Measurements from ENCODE around the gene MED31.
"Not testable (repeated sequence)": the region's sequence is repeated elsewhere in the genome, so short reads cannot be mapped to it uniquely, and the experiment has no call there.

MED31 gene

GRCh38 chr17:6676802-6677157, 25.4 kb upstream of the MED31 start:
- no peak for DNase-seq

- DNase-seq, result no peak
Measured at GRCh38 chr17:6675201-6675825, 23.9 kb upstream of the MED31 start.

GRCh38 chr17:6674586-6674985, 23.2 kb upstream of the MED31 start:
- DNase-seq, result no peak

DNA sequence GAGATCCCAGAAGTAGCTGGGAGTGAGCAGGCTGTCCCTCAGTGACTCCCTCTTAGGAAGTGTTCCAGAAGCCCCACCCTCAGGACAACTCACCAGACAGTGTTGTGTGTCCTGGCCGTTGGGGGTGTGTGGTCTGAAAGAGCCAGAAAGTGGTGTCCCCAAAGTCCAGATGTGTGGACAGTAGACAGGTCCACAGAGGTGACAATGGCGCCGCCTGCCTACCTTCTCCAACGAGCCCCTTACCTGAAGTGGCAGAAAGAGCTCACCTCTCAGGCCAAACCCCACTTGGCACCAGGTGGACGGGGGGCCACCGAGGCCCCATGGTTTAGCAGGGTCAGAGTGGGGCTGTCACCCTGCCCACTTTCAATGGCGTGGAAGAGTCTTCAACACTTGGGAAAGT, 20.0 kb upstream of the MED31 start:
- DNase-seq, result no peak

GRCh38 chr17:6670999-6671398, 19.6 kb upstream of the MED31 start:
- DNase-seq, result no peak

- DNase-seq, result no peak
Measured at GRCh38 chr17:6670571-6670970, 19.2 kb upstream of the MED31 start.

DNA sequence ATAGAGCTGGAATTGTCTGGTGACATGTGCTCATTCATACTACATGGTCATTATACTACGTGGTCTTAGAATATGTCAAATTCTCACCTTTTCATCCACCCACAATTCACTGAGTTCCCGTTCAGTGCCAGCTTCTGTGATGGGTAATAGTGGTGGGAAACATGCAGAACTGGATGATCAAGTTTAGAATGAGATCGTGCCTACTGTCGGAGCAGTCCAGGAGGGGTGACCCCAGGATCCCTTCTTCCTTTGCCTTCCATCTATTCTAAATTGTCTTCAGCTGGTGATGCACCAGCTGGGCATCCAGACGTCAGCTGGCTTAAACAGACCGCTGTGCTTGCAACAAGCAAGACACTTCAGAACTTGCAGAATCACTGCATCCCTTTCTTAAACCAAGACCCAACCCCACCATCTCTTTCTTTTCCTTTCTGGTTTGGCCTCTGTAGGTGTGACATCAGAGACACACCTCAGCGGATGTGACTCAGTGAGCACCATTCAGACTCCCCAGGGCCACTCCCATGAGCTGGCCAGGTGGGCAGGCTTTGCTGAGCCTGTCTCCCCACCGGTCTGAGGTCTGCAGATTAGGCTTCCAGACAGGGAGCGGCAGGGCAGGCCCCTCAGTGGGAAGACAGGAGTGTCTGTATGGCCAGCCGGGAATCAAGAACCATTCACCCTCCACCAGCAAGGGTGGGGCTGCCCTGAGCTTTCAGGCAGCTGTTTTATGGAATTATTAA, 18.2 kb upstream of the MED31 start:
- DNase-seq, result no peak

- DNase-seq, result no peak
Measured at GRCh38 chr17:6668727-6669425, 17.5 kb upstream of the MED31 start.

GRCh38 chr17:6668219-6668618, 16.8 kb upstream of the MED31 start:
- DNase-seq, result no peak

GRCh38 chr17:6667516-6667915, 16.1 kb upstream of the MED31 start:
- no peak for DNase-seq

GRCh38 chr17:6666557-6666956, 15.2 kb upstream of the MED31 start:
- DNase-seq, result no peak

- DNase-seq, result peak; percentile 42
Measured at GRCh38 chr17:6666077-6666521, 14.7 kb upstream of the MED31 start.

GRCh38 chr17:6663200-6663599, 11.8 kb upstream of the MED31 start:
- not testable (repeated sequence) for DNase-seq

DNA sequence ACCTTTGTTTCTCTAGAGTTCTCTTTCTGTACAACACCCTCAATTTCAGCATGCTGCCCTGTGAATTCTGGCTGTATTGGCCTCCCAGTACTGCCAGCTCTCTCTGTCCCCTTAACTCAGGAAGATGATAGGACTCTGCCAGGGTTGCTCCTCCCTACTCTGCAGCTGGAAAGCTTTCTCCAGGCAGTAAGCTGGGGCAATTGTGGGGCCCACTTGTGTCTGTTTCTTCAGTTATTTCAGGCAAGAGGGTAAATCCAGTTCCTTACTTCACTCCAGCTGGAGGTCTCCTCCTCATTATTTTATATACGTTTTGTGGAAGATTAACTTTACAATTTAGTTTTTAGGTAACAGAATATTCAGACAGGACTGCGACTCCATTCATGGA, 10.1 kb upstream of the MED31 start:
- no peak for DNase-seq

DNA sequence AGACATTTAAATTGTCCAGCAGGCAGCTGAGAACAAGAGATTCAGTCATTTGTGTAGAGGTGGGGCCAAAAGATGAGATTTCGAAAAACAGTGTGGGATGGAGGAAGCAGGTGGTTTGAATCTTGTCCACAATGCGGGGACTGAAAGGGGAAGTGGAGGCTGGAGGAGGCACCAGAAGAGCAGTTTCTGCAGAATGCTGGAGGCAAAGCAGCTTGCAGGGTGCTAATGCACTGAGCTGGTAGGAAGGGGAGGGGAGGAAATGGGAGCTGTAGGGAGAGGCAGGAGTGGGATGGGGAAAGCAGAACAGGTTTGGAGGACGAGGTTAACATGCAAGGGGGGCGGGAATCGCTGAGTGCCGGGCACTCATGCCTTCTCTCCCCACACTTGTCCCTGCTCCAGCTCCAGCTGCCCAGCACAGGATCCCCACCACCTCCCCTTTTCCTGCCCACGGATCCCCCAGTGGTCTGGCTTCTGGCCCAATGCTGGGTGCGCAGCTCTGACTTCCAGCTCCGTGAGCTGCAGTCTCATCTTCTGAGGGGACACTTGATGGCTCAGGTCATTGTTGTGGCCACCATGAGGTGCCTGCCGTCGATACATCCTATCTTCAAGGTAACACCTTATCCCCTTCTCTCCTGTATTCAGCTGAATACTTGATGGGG, 9.5 kb upstream of the MED31 start:
- DNase-seq, result no peak

- DNase-seq, result no peak
Measured at GRCh38 chr17:6660101-6660500, 8.7 kb upstream of the MED31 start.

GRCh38 chr17:6658411-6658810, 7.0 kb upstream of the MED31 start:
- DNase-seq, result not testable (repeated sequence)

- no peak for DNase-seq
Measured at GRCh38 chr17:6657633-6658287, 6.4 kb upstream of the MED31 start.

DNA sequence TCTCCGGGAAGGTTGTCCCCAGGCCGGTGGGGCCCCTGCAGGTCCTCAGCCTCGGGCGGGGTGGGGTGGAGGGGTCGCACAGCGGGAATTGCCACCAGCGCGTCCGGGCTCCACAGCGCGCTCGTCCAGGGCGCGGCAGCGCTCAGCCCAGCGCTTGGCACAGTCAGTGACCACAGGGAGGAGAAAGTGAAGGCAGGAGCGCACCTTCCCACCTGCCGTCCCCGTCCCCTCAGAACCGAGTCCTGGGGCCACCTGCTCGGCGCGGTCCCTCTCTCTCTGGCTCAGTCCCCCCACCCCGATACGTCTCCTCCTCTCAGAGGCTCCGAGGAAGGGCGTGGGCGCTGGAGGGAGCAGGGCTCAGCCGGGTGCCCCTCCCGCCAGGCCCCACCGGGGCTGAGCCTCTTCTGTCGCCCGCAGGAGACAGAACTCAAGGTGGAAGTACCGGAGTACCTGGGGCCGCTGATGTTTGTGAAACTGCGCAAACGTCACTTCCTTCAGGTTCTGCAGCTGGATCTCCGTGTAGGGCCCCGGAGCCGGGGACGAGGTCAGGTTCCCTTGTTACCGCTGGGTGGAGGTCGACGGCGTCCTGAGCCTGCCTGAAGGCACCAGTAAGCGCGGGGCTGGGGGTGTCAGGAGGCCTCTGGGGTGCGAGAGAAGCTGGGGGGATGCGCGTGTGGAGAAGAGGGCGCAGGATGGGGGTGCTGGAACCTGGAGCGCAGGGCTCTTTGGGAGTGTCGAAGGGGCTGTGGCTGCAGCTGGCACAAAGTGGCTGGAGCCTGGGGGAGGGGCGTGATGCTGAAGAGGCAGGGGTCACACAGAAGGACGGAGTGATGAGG, 5.6 kb upstream of the MED31 start:
- DNase-seq, result not testable (repeated sequence)

- DNase-seq, result not testable (repeated sequence)
Measured at GRCh38 chr17:6655732-6656361, 4.4 kb upstream of the MED31 start.

All from NCI-H2171 treated with DMSO at 0.1 percent for 48 hours (cell line).